GM19240 (cell line): ENCODE results near the gene CACNA1A.
"Not testable (repeated sequence)": the region's sequence is repeated elsewhere in the genome, so short reads cannot be mapped to it uniquely, and the experiment has no call there.

Experiments used
- DNase-seq: peaks from one replicate; pipeline ENCODE4 v3.0.0; 2011; ENCODE audit warnings: low spot score; ENCODE audit not compliant: insufficient read length

CACNA1A gene

GRCh38 chr19:13207237-13207845 lies 298.9 kb downstream of the CACNA1A start:
- DNase-seq, result no peak

- DNase-seq, result no peak
Observed at GRCh38 chr19:13206587-13206986, 299.7 kb downstream of the CACNA1A start.

GRCh38 chr19:13202112-13202511 lies 304.2 kb downstream of the CACNA1A start:
- not testable (repeated sequence) for DNase-seq

GRCh38 chr19:13198634-13199033 lies 307.6 kb downstream of the CACNA1A start:
- DNase-seq, result no peak

GRCh38 chr19:13195678-13196077 lies 310.6 kb downstream of the CACNA1A start:
- peak; percentile 81 for DNase-seq

GRCh38 chr19:13190781-13191540 lies 315.3 kb downstream of the CACNA1A start:
- no peak for DNase-seq

GRCh38 chr19:13189600-13189999 lies 316.7 kb downstream of the CACNA1A start:
- DNase-seq, result no peak

- no peak for DNase-seq
Observed at GRCh38 chr19:13187419-13187818, 318.9 kb downstream of the CACNA1A start.

GRCh38 chr19:13186688-13187087 lies 319.6 kb downstream of the CACNA1A start:
- not testable (repeated sequence) for DNase-seq

- DNase-seq, result not testable (repeated sequence)
Observed at GRCh38 chr19:13185763-13186657, 320.3 kb downstream of the CACNA1A start.

GRCh38 chr19:13184926-13185325 lies 321.4 kb downstream of the CACNA1A start:
- DNase-seq, result not testable (repeated sequence)

- DNase-seq, result no peak
Observed at GRCh38 chr19:13181747-13182388, 324.4 kb downstream of the CACNA1A start.

- DNase-seq, result not testable (repeated sequence)
Observed at GRCh38 chr19:13178291-13178690, 328.0 kb downstream of the CACNA1A start.

- not testable (repeated sequence) for DNase-seq
Observed at GRCh38 chr19:13177584-13177983, 328.7 kb downstream of the CACNA1A start.

- no peak for DNase-seq
Observed at GRCh38 chr19:13176345-13176744, 329.9 kb downstream of the CACNA1A start.

- DNase-seq, result no peak
Observed at GRCh38 chr19:13173139-13173737, 333.0 kb downstream of the CACNA1A start.

GRCh38 chr19:13172346-13173138 lies 333.7 kb downstream of the CACNA1A start:
- no peak for DNase-seq

GRCh38 chr19:13171146-13171545 lies 335.1 kb downstream of the CACNA1A start:
- DNase-seq, result no peak

GRCh38 chr19:13169769-13170168 lies 336.5 kb downstream of the CACNA1A start:
- DNase-seq, result no peak

GRCh38 chr19:13166151-13166550 lies 340.1 kb downstream of the CACNA1A start:
- not testable (repeated sequence) for DNase-seq
